ENCODE data around the gene AAK1.
A peak's percentile ranks its signal among the peaks of the same experiment; 100 is the strongest.

The AAK1 gene

GRCh38 chr2:69597843-69598610, 45.5 kb downstream of the AAK1 start:
- Mint-ChIP-seq H3K27me3 (no peaks in the 10 kb centered on the region), H3K9me3 (no peaks in the 10 kb centered on the region), H3K4me3 (peak overlapping the region; percentile 36 to 39), H3K4me1 (ENCODE audit: low read depth in 2 of 2) (peaks cover 48 to 58% of the 10 kb centered on the region in 2 donors), H3K36me3 (ENCODE audit: insufficient read depth) (peaks cover 33% of the 10 kb centered on the region), H3K27ac (peak overlapping the region; percentile 20 to 49)
- ATAC-seq (replicated peaks) (peak; percentile 33), DNase-seq (no peak)

GRCh38 chr2:69597105-69597504, 46.4 kb downstream of the AAK1 start:
- peak overlapping the region; percentile 20 to 91 for H3K27ac Mint-ChIP-seq
- peak overlapping the region; percentile 36 to 39 for H3K4me3 Mint-ChIP-seq
- H3K27me3 Mint-ChIP-seq: no peaks in the 10 kb centered on the region
- no peaks in the 10 kb centered on the region for H3K9me3 Mint-ChIP-seq
- ATAC-seq (replicated peaks): no peak
- DNase-seq: no peak
- peaks cover 28% of the 10 kb centered on the region for H3K36me3 Mint-ChIP-seq (ENCODE audit: insufficient read depth)
- H3K4me1 Mint-ChIP-seq (ENCODE audit: low read depth in 2 of 2): peaks cover 50 to 65% of the 10 kb centered on the region in 2 donors

GRCh38 chr2:69594341-69594740, 49.2 kb downstream of the AAK1 start:
- peaks cover 19% of the 10 kb centered on the region for H3K36me3 Mint-ChIP-seq (ENCODE audit: insufficient read depth)
- DNase-seq: no peak
- H3K4me1 Mint-ChIP-seq (ENCODE audit: low read depth in 2 of 2): peaks cover 43 to 55% of the 10 kb centered on the region in 2 donors
- H3K9me3 Mint-ChIP-seq: no peaks in the 10 kb centered on the region
- no peak overlapping the region for H3K4me3 Mint-ChIP-seq
- H3K27me3 Mint-ChIP-seq: no peaks in the 10 kb centered on the region
- ATAC-seq (replicated peaks): no peak
- peak overlapping the region in 1 of 2 donors; percentile 48 for H3K27ac Mint-ChIP-seq

GRCh38 chr2:69592511-69592910, 51.0 kb downstream of the AAK1 start:
- H3K4me3 Mint-ChIP-seq: peak overlapping the region in 1 of 2 donors; percentile 5
- H3K36me3 Mint-ChIP-seq (ENCODE audit: insufficient read depth): peaks cover 17% of the 10 kb centered on the region
- peak overlapping the region; percentile 72 to 84 for H3K27ac Mint-ChIP-seq
- DNase-seq (no peak), ATAC-seq (replicated peaks) (no peak)
- H3K9me3 Mint-ChIP-seq: no peaks in the 10 kb centered on the region
- H3K27me3 Mint-ChIP-seq: no peaks in the 10 kb centered on the region
- H3K4me1 Mint-ChIP-seq (ENCODE audit: low read depth in 2 of 2): peaks cover 54 to 64% of the 10 kb centered on the region in 2 donors

GRCh38 chr2:69589973-69590652, 53.4 kb downstream of the AAK1 start:
- Mint-ChIP-seq H3K27ac (peak overlapping the region; percentile 81 to 87), H3K9me3 (no peaks in the 10 kb centered on the region), H3K36me3 (ENCODE audit: insufficient read depth) (peaks cover 5% of the 10 kb centered on the region), H3K4me3 (peak overlapping the region in 1 of 2 donors; percentile 15), H3K27me3 (no peaks in the 10 kb centered on the region), H3K4me1 (ENCODE audit: low read depth in 2 of 2) (peaks cover 50 to 59% of the 10 kb centered on the region in 2 donors)
- ATAC-seq (replicated peaks) (no peak), DNase-seq (no peak)

- H3K27ac Mint-ChIP-seq: peak overlapping the region; percentile 9 to 87
- peak overlapping the region in 1 of 2 donors; percentile 27 for H3K4me3 Mint-ChIP-seq
Measured at GRCh38 chr2:69588945-69589344, 54.6 kb downstream of the AAK1 start.

GRCh38 chr2:69588403-69588802, 55.1 kb downstream of the AAK1 start:
- Mint-ChIP-seq H3K4me1 (ENCODE audit: low read depth in 2 of 2) (peaks cover 56 to 62% of the 10 kb centered on the region in 2 donors), H3K27ac (peak overlapping the region; percentile 9 to 87), H3K4me3 (no peak overlapping the region), H3K36me3 (ENCODE audit: insufficient read depth) (peaks cover 2% of the 10 kb centered on the region), H3K27me3 (no peaks in the 10 kb centered on the region), H3K9me3 (no peaks in the 10 kb centered on the region)
- DNase-seq (no peak), ATAC-seq (replicated peaks) (no peak)

More at GRCh38 chr2:69588945-69589344, 54.6 kb downstream of the AAK1 start:
- no peak for ATAC-seq (replicated peaks)
- no peaks in the 10 kb centered on the region for H3K9me3 Mint-ChIP-seq
- no peaks in the 10 kb centered on the region for H3K27me3 Mint-ChIP-seq
- H3K4me1 Mint-ChIP-seq (ENCODE audit: low read depth in 2 of 2): peaks cover 53 to 61% of the 10 kb centered on the region in 2 donors
- no peak for DNase-seq
- H3K36me3 Mint-ChIP-seq (ENCODE audit: insufficient read depth): peaks cover 2% of the 10 kb centered on the region

- Mint-ChIP-seq H3K4me3 (no peak overlapping the region), H3K4me1 (ENCODE audit: low read depth in 2 of 2) (peaks cover 67 to 68% of the 10 kb centered on the region in 2 donors), H3K27me3 (no peaks in the 10 kb centered on the region), H3K9me3 (no peaks in the 10 kb centered on the region), H3K36me3 (ENCODE audit: insufficient read depth) (peaks cover 5% of the 10 kb centered on the region), H3K27ac (peak overlapping the region; percentile 24 to 56)
- DNase-seq (no peak), ATAC-seq (replicated peaks) (no peak)
Measured at GRCh38 chr2:69585855-69586555, 57.5 kb downstream of the AAK1 start.

GRCh38 chr2:69584127-69584889, 59.2 kb downstream of the AAK1 start:
- H3K27ac Mint-ChIP-seq: peak overlapping the region; percentile 24 to 52
- no peaks in the 10 kb centered on the region for H3K27me3 Mint-ChIP-seq
- DNase-seq: no peak
- H3K9me3 Mint-ChIP-seq: no peaks in the 10 kb centered on the region
- peaks cover 5% of the 10 kb centered on the region for H3K36me3 Mint-ChIP-seq (ENCODE audit: insufficient read depth)
- H3K4me3 Mint-ChIP-seq: peak overlapping the region; percentile 26 to 50
- H3K4me1 Mint-ChIP-seq (ENCODE audit: low read depth in 2 of 2): peaks cover 66 to 70% of the 10 kb centered on the region in 2 donors
- no peak for ATAC-seq (replicated peaks)

- DNase-seq (no peak), ATAC-seq (replicated peaks) (no peak)
- no peaks in the 10 kb centered on the region for H3K9me3 Mint-ChIP-seq
- peaks cover 66 to 70% of the 10 kb centered on the region in 2 donors for H3K4me1 Mint-ChIP-seq (ENCODE audit: low read depth in 2 of 2)
- H3K27me3 Mint-ChIP-seq: no peaks in the 10 kb centered on the region
- peaks cover 10% of the 10 kb centered on the region for H3K36me3 Mint-ChIP-seq (ENCODE audit: insufficient read depth)
- H3K27ac Mint-ChIP-seq: peak overlapping the region; percentile 52 to 83
- H3K4me3 Mint-ChIP-seq: peak overlapping the region; percentile 50 to 69
Measured at GRCh38 chr2:69583321-69583833, 60.2 kb downstream of the AAK1 start.

GRCh38 chr2:69582582-69583176, 60.9 kb downstream of the AAK1 start:
- Mint-ChIP-seq H3K9me3 (no peaks in the 10 kb centered on the region), H3K4me1 (ENCODE audit: low read depth in 2 of 2) (peaks cover 66 to 74% of the 10 kb centered on the region in 2 donors), H3K4me3 (peak overlapping the region; percentile 50 to 69), H3K36me3 (ENCODE audit: insufficient read depth) (peaks cover 10% of the 10 kb centered on the region), H3K27ac (peak overlapping the region; percentile 52 to 83), H3K27me3 (no peaks in the 10 kb centered on the region)
- DNase-seq: peak in 2 of 3 experiments; percentile 11 to 15
- peak; percentile 81 for ATAC-seq (replicated peaks)

- Mint-ChIP-seq H3K36me3 (ENCODE audit: insufficient read depth) (peaks cover 10% of the 10 kb centered on the region), H3K4me3 (peak overlapping the region; percentile 50 to 69), H3K27me3 (no peaks in the 10 kb centered on the region), H3K4me1 (ENCODE audit: low read depth in 2 of 2) (peaks cover 73 to 80% of the 10 kb centered on the region in 2 donors), H3K9me3 (no peaks in the 10 kb centered on the region), H3K27ac (peak overlapping the region; percentile 52 to 83)
- DNase-seq (no peak), ATAC-seq (replicated peaks) (peak; percentile 37)
Measured at GRCh38 chr2:69581774-69582581, 61.6 kb downstream of the AAK1 start.

Measured in effector memory CD8-positive, alpha-beta T cell (primary cell).